ENCODE data around the gene KCTD17.

DNA sequence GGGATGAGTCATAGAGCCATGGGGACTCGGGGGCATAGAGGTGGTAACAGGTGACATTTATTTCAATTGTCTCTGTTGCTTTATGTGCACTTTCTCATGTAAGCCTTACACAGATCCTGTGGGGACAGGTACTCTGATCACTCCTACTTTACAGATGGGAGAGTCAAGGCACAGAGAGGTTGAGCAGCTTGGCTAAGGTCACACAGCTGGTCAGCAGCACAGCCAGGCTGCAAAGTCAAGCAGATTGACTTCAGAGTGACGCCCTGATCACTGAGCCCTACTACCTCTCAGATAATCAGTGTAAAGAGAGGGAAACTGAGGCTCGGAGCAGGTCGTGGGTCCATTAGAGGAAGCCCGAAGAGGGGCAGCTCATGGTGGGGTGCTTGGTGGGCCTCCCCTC, 54.4 kb downstream of the KCTD17 start:
- no peak for TF ChIP-seq CTCF (IDR thresholded peaks at IDR 0.05; ENCODE audit: insufficient read depth, low read length)
- TF ChIP-seq, protein P1, sequence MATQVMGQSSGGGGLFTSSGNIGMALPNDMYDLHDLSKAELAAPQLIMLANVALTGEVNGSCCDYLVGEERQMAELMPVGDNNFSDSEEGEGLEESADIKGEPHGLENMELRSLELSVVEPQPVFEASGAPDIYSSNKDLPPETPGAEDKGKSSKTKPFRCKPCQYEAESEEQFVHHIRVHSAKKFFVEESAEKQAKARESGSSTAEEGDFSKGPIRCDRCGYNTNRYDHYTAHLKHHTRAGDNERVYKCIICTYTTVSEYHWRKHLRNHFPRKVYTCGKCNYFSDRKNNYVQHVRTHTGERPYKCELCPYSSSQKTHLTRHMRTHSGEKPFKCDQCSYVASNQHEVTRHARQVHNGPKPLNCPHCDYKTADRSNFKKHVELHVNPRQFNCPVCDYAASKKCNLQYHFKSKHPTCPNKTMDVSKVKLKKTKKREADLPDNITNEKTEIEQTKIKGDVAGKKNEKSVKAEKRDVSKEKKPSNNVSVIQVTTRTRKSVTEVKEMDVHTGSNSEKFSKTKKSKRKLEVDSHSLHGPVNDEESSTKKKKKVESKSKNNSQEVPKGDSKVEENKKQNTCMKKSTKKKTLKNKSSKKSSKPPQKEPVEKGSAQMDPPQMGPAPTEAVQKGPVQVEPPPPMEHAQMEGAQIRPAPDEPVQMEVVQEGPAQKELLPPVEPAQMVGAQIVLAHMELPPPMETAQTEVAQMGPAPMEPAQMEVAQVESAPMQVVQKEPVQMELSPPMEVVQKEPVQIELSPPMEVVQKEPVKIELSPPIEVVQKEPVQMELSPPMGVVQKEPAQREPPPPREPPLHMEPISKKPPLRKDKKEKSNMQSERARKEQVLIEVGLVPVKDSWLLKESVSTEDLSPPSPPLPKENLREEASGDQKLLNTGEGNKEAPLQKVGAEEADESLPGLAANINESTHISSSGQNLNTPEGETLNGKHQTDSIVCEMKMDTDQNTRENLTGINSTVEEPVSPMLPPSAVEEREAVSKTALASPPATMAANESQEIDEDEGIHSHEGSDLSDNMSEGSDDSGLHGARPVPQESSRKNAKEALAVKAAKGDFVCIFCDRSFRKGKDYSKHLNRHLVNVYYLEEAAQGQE (IDR thresholded peaks at IDR 0.05; ENCODE audit: insufficient replicate concordance, low read depth), result no peak
- TF ChIP-seq POLR2AphosphoS5 (IDR thresholded peaks at IDR 0.05; ENCODE audit: low read depth), result no peak
- TF ChIP-seq SPI1 (IDR thresholded peaks at IDR 0.05; ENCODE audit: borderline replicate concordance, low read depth), result no peak
- no peak for TF ChIP-seq GABPA (IDR thresholded peaks at IDR 0.05; ENCODE audit: low read depth)

Measured in HL-60 (cell line).